ENCODE measurements around the gene PRDM15.

GRCh38 chr21:41926807-41927171, 47.6 kb upstream of the PRDM15 start:
- TF ChIP-seq, protein P1, sequence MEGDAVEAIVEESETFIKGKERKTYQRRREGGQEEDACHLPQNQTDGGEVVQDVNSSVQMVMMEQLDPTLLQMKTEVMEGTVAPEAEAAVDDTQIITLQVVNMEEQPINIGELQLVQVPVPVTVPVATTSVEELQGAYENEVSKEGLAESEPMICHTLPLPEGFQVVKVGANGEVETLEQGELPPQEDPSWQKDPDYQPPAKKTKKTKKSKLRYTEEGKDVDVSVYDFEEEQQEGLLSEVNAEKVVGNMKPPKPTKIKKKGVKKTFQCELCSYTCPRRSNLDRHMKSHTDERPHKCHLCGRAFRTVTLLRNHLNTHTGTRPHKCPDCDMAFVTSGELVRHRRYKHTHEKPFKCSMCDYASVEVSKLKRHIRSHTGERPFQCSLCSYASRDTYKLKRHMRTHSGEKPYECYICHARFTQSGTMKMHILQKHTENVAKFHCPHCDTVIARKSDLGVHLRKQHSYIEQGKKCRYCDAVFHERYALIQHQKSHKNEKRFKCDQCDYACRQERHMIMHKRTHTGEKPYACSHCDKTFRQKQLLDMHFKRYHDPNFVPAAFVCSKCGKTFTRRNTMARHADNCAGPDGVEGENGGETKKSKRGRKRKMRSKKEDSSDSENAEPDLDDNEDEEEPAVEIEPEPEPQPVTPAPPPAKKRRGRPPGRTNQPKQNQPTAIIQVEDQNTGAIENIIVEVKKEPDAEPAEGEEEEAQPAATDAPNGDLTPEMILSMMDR (conservative IDR thresholded peaks at IDR 0.05 in 1 of 2, IDR thresholded peaks at IDR 0.05 in 1 of 2; ENCODE audit: low read depth in 1 of 2, low read length in 2 of 2) = no peak
- no peak for TF ChIP-seq EZH2 (IDR thresholded peaks at IDR 0.05; ENCODE audit: low read length, missing control alignments)

Data from fibroblast of lung (primary cell).